GM23338 (cell line): ENCODE data around the gene HAP1. TPM values are rescaled to one million over a fixed set of nuclear protein-coding genes. Genes with fewer than 3 reads are reported as not detected.

Experiments
- ATAC-seq: fragments of 200-7000 bp; cut with Tn5 transposase; 3 replicates; pipeline ENCODE4 v1.9.1; 2020
- DNase-seq: peaks from one replicate; pipeline ENCODE4 v3.0.0-alpha.2; 2015; ENCODE audit warnings: low spot score
- H2AFZ ChIP-seq: fragments of 200-600 bp; sonication (generic); 2 replicates; pipeline ENCODE4 v1.8.0; 2016; ENCODE audit warnings: antibody characterized with exemption, mild to moderate bottlenecking, moderate library complexity
- H3F3A ChIP-seq: fragments of 200-600 bp; sonication (generic); replicated peaks from 2 replicates; pipeline ENCODE4 v1.8.0; 2017; ENCODE audit warnings: antibody characterized with exemption, mixed run types, low read depth
- H3K27ac ChIP-seq: fragments of 200-600 bp; sonication (generic); 2 replicates; pipeline ENCODE4 v1.6.1; 2016; ENCODE audit warnings: low read depth
- H3K27me3 ChIP-seq: fragments of 200-600 bp; sonication (generic); 2 replicates; pipeline ENCODE4 v1.8.0; 2016; ENCODE audit warnings: mild to moderate bottlenecking, mixed run types, moderate library complexity; ENCODE audit not compliant: insufficient read depth
- H3K36me3 ChIP-seq: fragments of 200-600 bp; sonication (generic); 2 replicates; pipeline ENCODE4 v1.8.0; 2016; ENCODE audit warnings: mild to moderate bottlenecking; ENCODE audit not compliant: insufficient read depth
- H3K4me1 ChIP-seq: fragments of 200-600 bp; sonication (generic); 2 replicates; pipeline ENCODE4 v1.8.0; 2016; ENCODE audit warnings: mild to moderate bottlenecking, moderate library complexity; ENCODE audit not compliant: insufficient read depth
- H3K4me2 ChIP-seq: fragments of 200-600 bp; sonication (generic); 2 replicates; pipeline ENCODE4 v1.7.1; 2017; ENCODE audit warnings: mixed run types
- H3K4me3 ChIP-seq: fragments of 200-600 bp; sonication (generic); 2 replicates; pipeline ENCODE4 v1.6.1; 2016; ENCODE audit warnings: mixed run types
- H3K79me2 ChIP-seq: fragments of 200-600 bp; sonication (generic); replicated peaks from 2 replicates; pipeline ENCODE4 v1.8.0; 2017; ENCODE audit warnings: mild to moderate bottlenecking; ENCODE audit not compliant: insufficient read depth
- H3K9me2 ChIP-seq: fragments of 200-600 bp; sonication (generic); 2 replicates; pipeline ENCODE4 v1.8.0; 2017; ENCODE audit not compliant: insufficient read depth
- H4K20me1 ChIP-seq: fragments of 200-600 bp; sonication (generic); replicated peaks from 2 replicates; pipeline ENCODE4 v1.8.0; 2017; ENCODE audit warnings: mild to moderate bottlenecking; ENCODE audit not compliant: insufficient read depth
- H3K27ac Mint-ChIP-seq: 2 replicates; pipeline ENCODE4 v1.8.0; 2020; ENCODE audit warnings: inconsistent platforms, mild to moderate bottlenecking, moderate library complexity, mixed read lengths
- H3K27me3 Mint-ChIP-seq: 3 replicates; pipeline ENCODE4 v1.8.0; 2022; ENCODE audit warnings: low read depth, mild to moderate bottlenecking, moderate library complexity, mixed read lengths, inconsistent platforms; ENCODE audit not compliant: insufficient read depth, poor library complexity
- H3K36me3 Mint-ChIP-seq: 3 replicates; pipeline ENCODE4 v1.8.0; 2021; ENCODE audit warnings: low read depth, mild to moderate bottlenecking, inconsistent platforms, moderate library complexity, mixed read lengths
- H3K4me1 Mint-ChIP-seq: 3 replicates; pipeline ENCODE4 v1.8.0; 2020; ENCODE audit warnings: mild to moderate bottlenecking, inconsistent platforms, mixed read lengths
- H3K4me3 Mint-ChIP-seq: 3 replicates; pipeline ENCODE4 v1.8.0; 2021; ENCODE audit warnings: moderate library complexity, mild to moderate bottlenecking, inconsistent platforms, mixed read lengths
- H3K9me3 Mint-ChIP-seq: 3 replicates; pipeline ENCODE4 v1.8.0; 2020; ENCODE audit warnings: moderate library complexity, mild to moderate bottlenecking, inconsistent platforms, mixed read lengths
- CREB1 ChIP-seq: fragments of 250-450 bp; sonication (Bioruptor Pico); IDR thresholded peaks from 2 replicates; pipeline ENCODE4 v1.5.0; 2020; ENCODE audit warnings: low read depth, mild to moderate bottlenecking, moderate library complexity
- EZH2phosphoT487 ChIP-seq: fragments of 200-600 bp; sonication (generic); IDR thresholded peaks from one replicate; pipeline ENCODE4 v1.8.1; 2018; ENCODE audit warnings: antibody characterized with exemption; ENCODE audit not compliant: unreplicated experiment
- NANOG ChIP-seq: IDR thresholded peaks from 2 replicates; pipeline ENCODE4 v1.6.1; 2016; ENCODE audit warnings: antibody characterized with exemption, borderline replicate concordance
- POLR2AphosphoS5 ChIP-seq: IDR thresholded peaks from 2 replicates; pipeline ENCODE4 v1.6.1; 2016; ENCODE audit warnings: antibody characterized with exemption, low read depth
- polyA plus RNA-seq: library from polyadenylated mRNA; unstranded; fragments of >200 nt; fragmentation: Nextera tagmentation; extraction: Ambion mirVana; gene quantifications from 2 replicates; pipeline ENCODE4 v1.2.1, GENCODE V29; 2016
- total RNA-seq: library from RNA; depleted of rRNA; stranded (reverse); fragments of >200 nt; shearing (Covaris generic); gene quantifications from 2 replicates; pipeline ENCODE4 v1.2.3, GENCODE V29; 2014
- TF ChIP-seq, protein P1 (sequence below), 2 experiments: fragments of 200-600 bp in 1 of 2; sonication (generic) in 1 of 2; conservative IDR thresholded peaks; 2 replicates each; pipeline versions ENCODE4 v1.5.1 to v1.6.1; 2016 to 2017; ENCODE audit warnings: antibody characterized with exemption in 2 of 2, low read depth in 2 of 2, mild to moderate bottlenecking in 2 of 2, moderate library complexity in 1 of 2
- TF ChIP-seq, protein P2 (sequence below): fragments of 250-450 bp; sonication (Bioruptor Pico); IDR thresholded peaks from 2 replicates; pipeline ENCODE4 v1.5.0; 2020; ENCODE audit warnings: mild to moderate bottlenecking, moderate library complexity
- TF ChIP-seq, protein P3 (sequence below): IDR thresholded peaks from 2 replicates; pipeline ENCODE4 v1.6.1; 2016; ENCODE audit warnings: antibody characterized with exemption

Gene HAP1
- total and polyA plus RNA-seq, 2 experiments from 2014 or later: 1.6 to 2.2 TPM

DNA sequence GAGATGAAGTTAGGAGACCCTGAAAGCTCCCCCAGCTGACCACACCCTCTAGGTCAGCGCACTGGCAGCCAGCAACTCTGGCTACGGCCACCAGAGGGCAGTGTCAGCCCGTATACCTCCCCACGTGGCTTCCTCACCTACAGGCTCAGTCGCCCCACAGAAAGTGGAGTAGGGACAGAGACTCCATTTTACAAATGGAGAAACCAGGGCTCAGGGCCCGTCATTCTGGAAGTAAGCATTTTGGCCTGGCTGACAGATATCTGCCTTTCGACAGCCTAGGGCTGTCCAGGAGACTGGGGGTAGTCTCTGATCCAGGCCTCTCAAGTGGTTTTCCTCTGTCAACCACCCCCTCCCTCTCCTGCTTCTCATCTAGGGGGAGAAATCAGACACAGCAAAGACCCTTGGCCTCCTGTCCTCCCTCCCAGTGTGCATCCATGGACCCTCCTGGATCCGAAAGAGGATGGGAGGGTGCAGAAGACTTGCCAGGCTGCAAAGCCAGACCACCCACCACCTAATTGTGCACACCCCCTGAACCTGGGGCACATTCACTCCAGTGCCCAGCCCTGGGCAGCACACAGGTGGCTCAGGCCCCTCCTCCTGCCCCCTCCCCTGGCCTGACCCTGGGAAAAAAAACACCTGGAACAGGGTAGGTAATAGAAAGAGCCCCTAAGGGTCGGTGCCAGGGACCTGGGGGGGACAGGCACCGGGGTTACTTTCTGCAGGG, 3.8 kb upstream of the HAP1 start:
- Histone ChIP-seq H3K36me3 (no peaks in the 10 kb centered on the region), H3K27ac (0 out of 2 replicates have a peak overlapping the region, but pooled peaks have one; percentile 39), H3K79me2 (no peaks in the 10 kb centered on the region), H3K27me3 (peaks cover 46% of the 10 kb centered on the region), H3K4me2 (peak overlapping the region; percentile 59), H3K4me1 (peaks cover 17% of the 10 kb centered on the region), H3F3A (no peaks in the 10 kb centered on the region; the same call in 1 of the 2 replicates), H4K20me1 (no peaks in the 10 kb centered on the region), H3K9me2 (no peaks in the 10 kb centered on the region), H2AFZ (peak overlapping the region; percentile 99), H3K4me3 (no peak overlapping the region)
- no peaks in the 10 kb centered on the region for H3K9me3 Mint-ChIP-seq
- no peak overlapping the region for H3K4me3 Mint-ChIP-seq
- TF ChIP-seq, protein P1, sequence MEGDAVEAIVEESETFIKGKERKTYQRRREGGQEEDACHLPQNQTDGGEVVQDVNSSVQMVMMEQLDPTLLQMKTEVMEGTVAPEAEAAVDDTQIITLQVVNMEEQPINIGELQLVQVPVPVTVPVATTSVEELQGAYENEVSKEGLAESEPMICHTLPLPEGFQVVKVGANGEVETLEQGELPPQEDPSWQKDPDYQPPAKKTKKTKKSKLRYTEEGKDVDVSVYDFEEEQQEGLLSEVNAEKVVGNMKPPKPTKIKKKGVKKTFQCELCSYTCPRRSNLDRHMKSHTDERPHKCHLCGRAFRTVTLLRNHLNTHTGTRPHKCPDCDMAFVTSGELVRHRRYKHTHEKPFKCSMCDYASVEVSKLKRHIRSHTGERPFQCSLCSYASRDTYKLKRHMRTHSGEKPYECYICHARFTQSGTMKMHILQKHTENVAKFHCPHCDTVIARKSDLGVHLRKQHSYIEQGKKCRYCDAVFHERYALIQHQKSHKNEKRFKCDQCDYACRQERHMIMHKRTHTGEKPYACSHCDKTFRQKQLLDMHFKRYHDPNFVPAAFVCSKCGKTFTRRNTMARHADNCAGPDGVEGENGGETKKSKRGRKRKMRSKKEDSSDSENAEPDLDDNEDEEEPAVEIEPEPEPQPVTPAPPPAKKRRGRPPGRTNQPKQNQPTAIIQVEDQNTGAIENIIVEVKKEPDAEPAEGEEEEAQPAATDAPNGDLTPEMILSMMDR (conservative IDR thresholded peaks at IDR 0.05; ENCODE audit: low read depth in 2 of 2): peak; percentile 95 to 99
- TF ChIP-seq CREB1 (CRISPR knock-in tag) (peak; percentile 61; the same call in 1 of the 2 replicates), NANOG (no peak)
- H3K36me3 Mint-ChIP-seq: peaks cover 2% of the 10 kb centered on the region; the same call in 1 of the 3 replicates
- ATAC-seq (peak; percentile 64), DNase-seq (peak; percentile 93)
- peaks cover 21% of the 10 kb centered on the region for H3K4me1 Mint-ChIP-seq
- peaks cover 47% of the 10 kb centered on the region for H3K27me3 Mint-ChIP-seq
- H3K27ac Mint-ChIP-seq: peak overlapping the region; percentile 83

DNA sequence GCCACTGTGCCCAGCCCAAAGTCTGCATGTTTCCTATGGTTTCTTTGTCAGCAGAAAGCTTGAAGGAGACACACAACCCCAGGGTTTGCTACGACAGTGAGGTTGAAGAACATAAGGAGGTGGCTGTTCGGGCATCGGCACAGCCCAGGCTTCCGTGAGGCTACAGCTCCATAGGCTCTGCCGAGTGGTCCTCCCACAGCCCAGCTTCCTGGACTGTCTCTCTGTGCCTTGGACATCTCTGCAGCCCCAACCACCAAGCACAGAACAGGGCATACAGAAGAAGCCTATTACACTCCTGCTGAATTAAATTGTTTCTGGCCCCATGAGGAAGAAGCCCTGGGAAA, 3.2 kb upstream of the HAP1 start:
- H3K36me3 Mint-ChIP-seq: peaks cover 2% of the 10 kb centered on the region; the same call in 1 of the 3 replicates
- no peaks in the 10 kb centered on the region for H3K79me2 ChIP-seq
- no peak overlapping the region for H3K4me3 Mint-ChIP-seq
- peaks cover 53% of the 10 kb centered on the region for H3K27me3 Mint-ChIP-seq
- no peaks in the 10 kb centered on the region for H3K9me3 Mint-ChIP-seq
- no peaks in the 10 kb centered on the region for H3K9me2 ChIP-seq
- ATAC-seq (no peak), DNase-seq (no peak)
- no peaks in the 10 kb centered on the region for H3K36me3 ChIP-seq
- H3K4me3 ChIP-seq: no peak overlapping the region
- 0 out of 2 replicates have a peak overlapping the region, but pooled peaks have one; percentile 99 for H2AFZ ChIP-seq
- no peak overlapping the region for H3K27ac Mint-ChIP-seq
- H3K4me1 ChIP-seq: peaks cover 17% of the 10 kb centered on the region
- H3K4me2 ChIP-seq: no peak overlapping the region
- H3K4me1 Mint-ChIP-seq: peaks cover 21% of the 10 kb centered on the region
- H3K27me3 ChIP-seq: peaks cover 52% of the 10 kb centered on the region
- TF ChIP-seq CREB1 (CRISPR knock-in tag) (no peak), EZH2phosphoT487 (no peak), POLR2AphosphoS5 (no peak)
- TF ChIP-seq, protein P1 (conservative IDR thresholded peaks at IDR 0.05; ENCODE audit: low read depth in 2 of 2): no peak
- TF ChIP-seq, protein P2, sequence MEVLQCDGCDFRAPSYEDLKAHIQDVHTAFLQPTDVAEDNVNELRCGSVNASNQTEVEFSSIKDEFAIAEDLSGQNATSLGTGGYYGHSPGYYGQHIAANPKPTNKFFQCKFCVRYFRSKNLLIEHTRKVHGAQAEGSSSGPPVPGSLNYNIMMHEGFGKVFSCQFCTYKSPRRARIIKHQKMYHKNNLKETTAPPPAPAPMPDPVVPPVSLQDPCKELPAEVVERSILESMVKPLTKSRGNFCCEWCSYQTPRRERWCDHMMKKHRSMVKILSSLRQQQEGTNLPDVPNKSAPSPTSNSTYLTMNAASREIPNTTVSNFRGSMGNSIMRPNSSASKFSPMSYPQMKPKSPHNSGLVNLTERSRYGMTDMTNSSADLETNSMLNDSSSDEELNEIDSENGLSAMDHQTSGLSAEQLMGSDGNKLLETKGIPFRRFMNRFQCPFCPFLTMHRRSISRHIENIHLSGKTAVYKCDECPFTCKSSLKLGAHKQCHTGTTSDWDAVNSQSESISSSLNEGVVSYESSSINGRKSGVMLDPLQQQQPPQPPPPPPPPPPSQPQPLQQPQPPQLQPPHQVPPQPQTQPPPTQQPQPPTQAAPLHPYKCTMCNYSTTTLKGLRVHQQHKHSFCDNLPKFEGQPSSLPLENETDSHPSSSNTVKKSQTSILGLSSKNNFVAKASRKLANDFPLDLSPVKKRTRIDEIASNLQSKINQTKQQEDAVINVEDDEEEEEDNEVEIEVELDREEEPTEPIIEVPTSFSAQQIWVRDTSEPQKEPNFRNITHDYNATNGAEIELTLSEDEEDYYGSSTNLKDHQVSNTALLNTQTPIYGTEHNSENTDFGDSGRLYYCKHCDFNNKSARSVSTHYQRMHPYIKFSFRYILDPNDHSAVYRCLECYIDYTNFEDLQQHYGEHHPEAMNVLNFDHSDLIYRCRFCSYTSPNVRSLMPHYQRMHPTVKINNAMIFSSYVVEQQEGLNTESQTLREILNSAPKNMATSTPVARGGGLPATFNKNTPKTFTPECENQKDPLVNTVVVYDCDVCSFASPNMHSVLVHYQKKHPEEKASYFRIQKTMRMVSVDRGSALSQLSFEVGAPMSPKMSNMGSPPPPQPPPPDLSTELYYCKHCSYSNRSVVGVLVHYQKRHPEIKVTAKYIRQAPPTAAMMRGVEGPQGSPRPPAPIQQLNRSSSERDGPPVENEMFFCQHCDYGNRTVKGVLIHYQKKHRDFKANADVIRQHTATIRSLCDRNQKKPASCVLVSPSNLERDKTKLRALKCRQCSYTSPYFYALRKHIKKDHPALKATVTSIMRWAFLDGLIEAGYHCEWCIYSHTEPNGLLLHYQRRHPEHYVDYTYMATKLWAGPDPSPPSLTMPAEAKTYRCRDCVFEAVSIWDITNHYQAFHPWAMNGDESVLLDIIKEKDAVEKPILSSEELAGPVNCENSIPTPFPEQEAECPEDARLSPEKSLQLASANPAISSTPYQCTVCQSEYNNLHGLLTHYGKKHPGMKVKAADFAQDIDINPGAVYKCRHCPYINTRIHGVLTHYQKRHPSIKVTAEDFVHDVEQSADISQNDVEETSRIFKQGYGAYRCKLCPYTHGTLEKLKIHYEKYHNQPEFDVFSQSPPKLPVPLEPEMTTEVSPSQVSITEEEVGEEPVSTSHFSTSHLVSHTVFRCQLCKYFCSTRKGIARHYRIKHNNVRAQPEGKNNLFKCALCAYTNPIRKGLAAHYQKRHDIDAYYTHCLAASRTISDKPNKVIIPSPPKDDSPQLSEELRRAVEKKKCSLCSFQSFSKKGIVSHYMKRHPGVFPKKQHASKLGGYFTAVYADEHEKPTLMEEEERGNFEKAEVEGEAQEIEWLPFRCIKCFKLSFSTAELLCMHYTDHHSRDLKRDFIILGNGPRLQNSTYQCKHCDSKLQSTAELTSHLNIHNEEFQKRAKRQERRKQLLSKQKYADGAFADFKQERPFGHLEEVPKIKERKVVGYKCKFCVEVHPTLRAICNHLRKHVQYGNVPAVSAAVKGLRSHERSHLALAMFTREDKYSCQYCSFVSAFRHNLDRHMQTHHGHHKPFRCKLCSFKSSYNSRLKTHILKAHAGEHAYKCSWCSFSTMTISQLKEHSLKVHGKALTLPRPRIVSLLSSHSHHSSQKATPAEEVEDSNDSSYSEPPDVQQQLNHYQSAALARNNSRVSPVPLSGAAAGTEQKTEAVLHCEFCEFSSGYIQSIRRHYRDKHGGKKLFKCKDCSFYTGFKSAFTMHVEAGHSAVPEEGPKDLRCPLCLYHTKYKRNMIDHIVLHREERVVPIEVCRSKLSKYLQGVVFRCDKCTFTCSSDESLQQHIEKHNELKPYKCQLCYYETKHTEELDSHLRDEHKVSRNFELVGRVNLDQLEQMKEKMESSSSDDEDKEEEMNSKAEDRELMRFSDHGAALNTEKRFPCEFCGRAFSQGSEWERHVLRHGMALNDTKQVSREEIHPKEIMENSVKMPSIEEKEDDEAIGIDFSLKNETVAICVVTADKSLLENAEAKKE (CRISPR knock-in tag): no peak
- TF ChIP-seq, protein P3, sequence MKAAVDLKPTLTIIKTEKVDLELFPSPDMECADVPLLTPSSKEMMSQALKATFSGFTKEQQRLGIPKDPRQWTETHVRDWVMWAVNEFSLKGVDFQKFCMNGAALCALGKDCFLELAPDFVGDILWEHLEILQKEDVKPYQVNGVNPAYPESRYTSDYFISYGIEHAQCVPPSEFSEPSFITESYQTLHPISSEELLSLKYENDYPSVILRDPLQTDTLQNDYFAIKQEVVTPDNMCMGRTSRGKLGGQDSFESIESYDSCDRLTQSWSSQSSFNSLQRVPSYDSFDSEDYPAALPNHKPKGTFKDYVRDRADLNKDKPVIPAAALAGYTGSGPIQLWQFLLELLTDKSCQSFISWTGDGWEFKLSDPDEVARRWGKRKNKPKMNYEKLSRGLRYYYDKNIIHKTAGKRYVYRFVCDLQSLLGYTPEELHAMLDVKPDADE: no peak
- H3K27ac ChIP-seq: no peak overlapping the region
- H3F3A ChIP-seq: no peaks in the 10 kb centered on the region; the same call in 1 of the 2 replicates
- H4K20me1 ChIP-seq: no peaks in the 10 kb centered on the region
